Esophagus squamous epithelium (tissue), 4 donors: ENCODE results near the gene ANKRD36B.
"Not testable (repeated sequence)": the region's sequence is repeated elsewhere in the genome, so short reads cannot be mapped to it uniquely, and the experiment has no call there.

ENCODE experiments used
- CTCF ChIP-seq, 6 experiments: fragments of 450-650 bp in 4 of 6; fragments of 200-600 bp in 2 of 6; sonication (generic) in 2 of 6; IDR thresholded peaks; one replicate each; pipeline ENCODE4 v1.5.1; 2016 to 2019; ENCODE audit warnings: antibody characterized with exemption in 6 of 6, mild to moderate bottlenecking in 4 of 6, moderate library complexity in 4 of 6
- POLR2A ChIP-seq, 4 donors: fragments of 450-650 bp; IDR thresholded peaks; one replicate each; pipeline ENCODE4 v1.6.1; 2017; ENCODE audit warnings: antibody characterized with exemption in 4 of 4, mild to moderate bottlenecking in 4 of 4, moderate library complexity in 3 of 4

GRCh38 chr2:97625354-97626048 lies 35.8 kb upstream of the ANKRD36B start:
- not testable (repeated sequence) for TF ChIP-seq CTCF, POLR2A (IDR thresholded peaks at IDR 0.05)
